Measurements from ENCODE around the gene DOK7.

Gene DOK7

DNA sequence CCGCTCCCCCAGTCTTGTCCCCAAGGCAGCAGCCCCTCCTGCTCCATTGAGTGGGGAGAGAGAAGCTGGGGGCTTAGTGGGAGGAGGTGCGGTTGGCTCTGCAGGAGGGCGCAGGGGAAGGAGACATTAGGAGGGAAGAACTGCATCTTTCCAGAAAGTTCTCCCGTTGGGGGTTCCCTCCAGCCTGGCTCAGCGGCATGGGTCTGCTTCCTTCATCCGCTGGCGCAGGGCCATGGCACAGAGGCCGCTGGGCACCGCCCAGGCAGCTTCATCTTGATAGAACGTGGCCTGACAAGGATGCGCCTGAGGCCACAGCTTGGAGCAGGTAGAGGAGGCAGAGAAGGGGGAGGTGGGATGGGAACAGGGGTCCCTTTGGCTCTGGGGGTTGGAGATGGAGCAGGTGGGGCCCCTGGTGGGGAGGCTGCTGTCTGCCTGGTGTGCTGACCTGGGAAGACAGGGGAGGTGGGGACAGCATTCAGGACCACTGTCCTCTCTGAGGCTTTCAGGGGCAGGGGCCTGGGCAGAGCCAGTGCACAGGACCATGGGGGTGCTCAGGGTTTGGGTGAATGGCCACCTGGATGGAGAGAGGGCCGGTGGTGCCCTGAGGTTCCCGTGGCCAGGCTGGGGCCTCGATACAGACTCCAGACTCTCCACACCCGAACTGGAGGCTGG, 12.1 kb downstream of the DOK7 start:
- DNase-seq (ENCODE audit: low read depth), result no peak

- no peak for DNase-seq (ENCODE audit: low read depth)
Observed at GRCh38 chr4:3475713-3476260, 12.7 kb downstream of the DOK7 start.

GRCh38 chr4:3476341-3476747, 13.2 kb downstream of the DOK7 start:
- DNase-seq (ENCODE audit: low read depth), result no peak

GRCh38 chr4:3476936-3477749, 14.0 kb downstream of the DOK7 start:
- DNase-seq (ENCODE audit: low read depth), result no peak

GRCh38 chr4:3477750-3478430, 14.8 kb downstream of the DOK7 start:
- no peak for DNase-seq (ENCODE audit: low read depth)

- no peak for DNase-seq (ENCODE audit: low read depth)
Observed at GRCh38 chr4:3478446-3479357, 15.6 kb downstream of the DOK7 start.

DNA sequence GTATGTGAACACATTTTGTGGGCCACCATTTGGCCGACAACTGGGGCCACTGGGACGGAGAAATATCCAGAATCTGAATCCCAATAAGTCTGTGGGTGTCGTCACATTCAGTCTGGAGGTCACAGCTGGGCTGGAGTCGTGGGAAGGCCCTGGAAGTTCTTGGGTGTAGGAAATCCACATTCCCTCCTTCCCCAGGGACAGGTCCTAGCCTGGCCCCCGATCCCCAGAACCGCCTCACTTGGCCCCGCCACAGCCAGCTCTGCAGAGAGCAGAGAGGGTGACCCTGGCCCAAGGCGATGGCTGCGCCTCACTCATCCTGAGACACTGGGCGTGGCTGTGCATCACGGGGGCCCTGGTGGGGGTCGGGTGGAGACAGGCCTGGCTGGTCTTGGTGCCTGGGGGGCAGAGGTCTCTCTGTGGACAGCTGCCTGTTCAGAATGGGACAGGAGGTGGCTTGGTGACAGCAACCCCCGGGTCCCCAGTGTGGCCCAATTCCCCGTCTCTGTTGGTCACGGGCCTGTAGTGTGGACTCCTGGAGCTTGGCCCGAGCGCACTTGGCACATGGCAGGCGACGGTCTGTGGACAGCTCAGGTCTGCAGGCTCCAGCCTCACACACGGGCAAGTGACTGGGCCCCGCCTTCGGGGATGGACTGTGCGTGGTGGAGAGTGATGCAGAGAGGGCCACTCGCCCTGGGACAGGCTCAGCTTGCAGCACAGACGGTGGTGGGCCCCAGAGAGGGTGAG, 16.4 kb downstream of the DOK7 start:
- no peak for DNase-seq (ENCODE audit: low read depth)

- DNase-seq (ENCODE audit: low read depth), result peak; percentile 49
Observed at GRCh38 chr4:3480528-3481112, 17.5 kb downstream of the DOK7 start.

DNA sequence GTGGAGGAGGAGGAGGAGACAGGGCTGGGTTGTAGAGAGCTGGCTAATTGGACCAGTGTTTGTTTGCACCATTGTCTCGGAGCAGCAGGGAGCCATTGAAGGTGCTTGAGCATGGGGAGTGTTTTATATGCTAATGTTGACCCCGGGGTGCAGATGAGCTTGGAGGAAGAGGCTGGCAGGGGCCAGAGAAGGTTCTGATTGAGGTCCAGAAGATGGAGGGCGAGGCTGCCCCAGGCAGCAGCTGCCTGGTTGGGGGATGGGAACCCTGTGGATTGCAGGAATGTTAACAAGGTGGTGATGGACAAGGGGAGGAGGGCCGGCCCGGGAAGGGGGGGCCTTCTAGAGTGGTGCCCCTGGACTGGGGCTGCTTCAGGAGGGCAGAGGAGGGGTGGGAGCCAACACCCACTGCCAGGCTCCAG, 18.0 kb downstream of the DOK7 start:
- DNase-seq (ENCODE audit: low read depth), result no peak

GRCh38 chr4:3481783-3482393, 18.8 kb downstream of the DOK7 start:
- no peak for DNase-seq (ENCODE audit: low read depth)

GRCh38 chr4:3482707-3483106, 19.6 kb downstream of the DOK7 start:
- DNase-seq (ENCODE audit: low read depth), result no peak

DNA sequence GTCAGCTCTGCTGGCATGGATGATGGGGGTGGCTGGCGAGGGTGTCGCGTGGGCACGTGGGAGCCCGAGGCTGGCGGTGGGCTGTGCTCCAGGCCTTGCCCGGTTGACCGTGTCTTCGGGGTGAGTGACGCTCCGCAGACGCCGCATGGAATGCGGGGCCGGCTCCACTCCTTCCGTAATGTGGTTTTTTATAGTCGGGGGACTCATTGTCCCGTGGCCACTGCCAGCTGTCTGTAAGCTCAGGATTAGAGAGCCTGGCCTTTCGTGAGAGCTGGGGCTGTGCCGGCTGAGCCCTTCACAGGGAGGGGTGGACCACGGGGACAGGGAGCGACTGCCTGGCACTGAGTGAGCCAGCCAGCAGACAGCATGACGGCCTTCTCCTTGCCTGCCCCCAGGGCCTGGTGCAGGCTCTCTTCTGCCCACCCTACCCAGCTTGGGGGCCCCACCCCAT, 20.4 kb downstream of the DOK7 start:
- DNase-seq (ENCODE audit: low read depth), result no peak

GRCh38 chr4:3484057-3484973, 21.2 kb downstream of the DOK7 start:
- DNase-seq (ENCODE audit: low read depth), result no peak

GRCh38 chr4:3485011-3485791, 22.1 kb downstream of the DOK7 start:
- no peak for DNase-seq (ENCODE audit: low read depth)

DNA sequence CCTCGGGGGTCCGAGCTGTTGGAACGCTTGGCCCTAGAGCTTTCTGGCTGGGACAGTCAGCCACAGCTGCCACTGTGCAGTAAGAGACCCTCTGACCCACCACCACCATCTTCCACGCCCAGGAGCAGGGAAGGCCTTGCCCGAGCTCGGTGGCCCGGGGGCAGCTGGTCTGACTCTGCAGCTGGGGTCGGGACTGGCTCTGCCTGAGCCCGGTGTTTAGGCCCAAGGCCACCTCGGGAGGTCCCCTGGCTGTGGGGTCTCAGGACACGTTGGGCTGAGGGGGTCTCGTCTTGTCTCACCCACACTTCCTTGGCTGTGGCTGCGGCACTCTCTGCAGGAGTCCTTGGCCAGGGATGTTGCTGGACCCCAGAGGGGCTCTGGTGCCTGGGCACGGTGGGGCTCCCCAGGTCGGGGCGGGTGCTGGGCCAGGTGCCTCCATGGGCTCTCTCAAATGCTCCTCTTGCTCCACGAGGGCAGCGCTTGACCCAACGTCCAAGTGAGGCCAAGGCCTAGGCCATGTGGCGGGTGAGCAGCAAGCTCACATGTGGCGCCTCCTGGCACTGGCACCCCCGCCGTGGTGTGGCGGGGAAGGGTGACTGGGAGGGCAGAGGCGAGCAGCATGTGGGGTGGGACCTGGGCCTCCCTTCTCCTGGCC, 22.9 kb downstream of the DOK7 start:
- DNase-seq (ENCODE audit: low read depth), result no peak

DNA sequence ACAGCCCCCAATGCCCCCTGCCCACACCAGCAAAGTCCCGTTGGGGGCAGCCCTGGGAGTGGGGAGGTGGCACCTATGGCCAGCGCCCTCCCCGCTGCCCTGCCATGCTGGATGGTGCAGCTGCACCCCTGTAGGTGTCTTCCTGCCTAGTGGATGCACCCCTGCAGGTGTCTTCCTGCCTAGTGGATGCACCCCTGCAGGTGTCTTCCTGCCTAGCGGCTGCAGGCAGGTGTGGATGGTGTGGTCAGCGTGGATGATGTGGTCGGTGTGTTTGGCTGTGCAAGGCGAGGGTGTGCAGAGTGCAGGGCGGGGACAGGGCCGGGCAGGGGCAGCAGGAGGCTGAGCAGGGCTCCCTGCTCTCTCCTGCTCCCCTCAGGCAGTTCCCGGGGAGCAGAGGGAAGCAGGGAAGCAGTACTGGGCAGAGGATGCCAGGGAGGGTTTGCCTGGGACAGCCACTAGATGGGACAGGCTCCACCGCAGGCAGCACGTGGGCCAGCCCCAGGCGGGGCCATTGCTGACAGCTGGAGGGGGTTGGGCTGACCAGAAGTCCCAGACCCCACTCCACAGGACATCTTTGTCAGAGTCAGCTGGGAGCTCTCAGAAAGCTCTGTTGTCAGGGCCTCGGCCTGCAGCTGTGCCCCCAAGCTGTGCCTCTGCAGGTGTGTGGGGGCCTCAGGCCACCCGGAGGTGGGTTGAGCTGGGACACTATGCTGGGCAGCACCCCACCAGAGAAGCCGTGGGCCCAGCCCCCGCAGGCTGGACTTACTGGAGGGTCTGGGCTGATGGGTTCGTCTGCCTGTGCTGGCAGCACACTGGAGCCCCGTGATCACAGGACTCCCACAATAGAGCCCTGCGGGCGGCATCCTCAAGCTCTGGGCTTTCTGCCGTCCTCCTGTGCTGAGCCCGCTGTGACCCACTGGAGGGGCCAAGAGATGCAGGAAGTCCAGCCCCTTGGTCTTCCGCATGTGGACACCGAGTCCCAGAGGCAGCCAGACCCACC, 23.7 kb downstream of the DOK7 start:
- DNase-seq (ENCODE audit: low read depth), result no peak

Measured in stimulated activated CD8-positive, alpha-beta memory T cell treated with anti-CD3 and anti-CD28 coated beads, Interleukin-12 subunit alpha, Interleukin-12 subunit beta, amount 100 ng/mL, for 1 hour (primary cell).